Neural cell (in vitro differentiated cells): ENCODE results near the gene ESR2. TPM values are rescaled to one million over a fixed set of nuclear protein-coding genes. Genes with fewer than 3 reads are reported as not detected.

Source experiments
- H2AFZ ChIP-seq: fragments of 200-600, 300-800 bp; sonication (generic), shearing (Covaris generic); 2 replicates; pipeline ENCODE4 v1.6.0; 2014; ENCODE audit warnings: low read depth, mild to moderate bottlenecking, antibody characterized with exemption, low read length, moderate library complexity
- H3F3A ChIP-seq: fragments of 200-600 bp; shearing (Covaris generic); 2 replicates; pipeline ENCODE4 v1.6.1; 2016; ENCODE audit warnings: mild to moderate bottlenecking, moderate library complexity, mixed read lengths, antibody characterized with exemption, low read length; ENCODE audit not compliant: insufficient read depth, poor library complexity, severe bottlenecking
- H3K27ac ChIP-seq: fragments of 200-600, 300-800 bp; sonication (generic), shearing (Covaris generic); 2 replicates; pipeline ENCODE4 v1.5.1; 2014; ENCODE audit warnings: mild to moderate bottlenecking, low read length, moderate library complexity
- H3K27me3 ChIP-seq: fragments of 300-800, 200-600 bp; sonication (generic), shearing (Covaris generic); 2 replicates; pipeline ENCODE4 v1.6.0; 2014; ENCODE audit warnings: mild to moderate bottlenecking, low read depth, low read length, moderate library complexity; ENCODE audit not compliant: insufficient read depth
- H3K36me3 ChIP-seq: fragments of 300-800, 200-600 bp; sonication (generic), shearing (Covaris generic); 2 replicates; pipeline ENCODE4 v1.5.1; 2014; ENCODE audit warnings: mild to moderate bottlenecking, antibody characterized with exemption, low read length, moderate library complexity; ENCODE audit not compliant: insufficient read depth
- H3K4me2 ChIP-seq: fragments of 300-800, 200-600 bp; sonication (generic), shearing (Covaris generic); 2 replicates; pipeline ENCODE4 v1.6.0; 2014; ENCODE audit warnings: mild to moderate bottlenecking, low read length
- H3K4me3 ChIP-seq: fragments of 300-800, 200-600 bp; sonication (generic), shearing (Covaris generic); 2 replicates; pipeline ENCODE4 v1.5.1; 2014; ENCODE audit warnings: mild to moderate bottlenecking, low read length, moderate library complexity
- H3K79me2 ChIP-seq: fragments of 200-600 bp; shearing (Covaris generic); replicated peaks from 2 replicates; pipeline ENCODE4 v1.6.0; 2014; ENCODE audit warnings: mild to moderate bottlenecking, low read length, moderate library complexity; ENCODE audit not compliant: insufficient read depth
- H3K9ac ChIP-seq: fragments of 300-800, 200-600 bp; sonication (generic), shearing (Covaris generic); 2 replicates; pipeline ENCODE4 v1.6.1; 2016; ENCODE audit warnings: mild to moderate bottlenecking, low read length, mixed read lengths
- H3K9me2 ChIP-seq: fragments of 200-600 bp; shearing (Covaris generic); 2 replicates; pipeline ENCODE4 v1.6.1; 2016; ENCODE audit warnings: mild to moderate bottlenecking, low read length, mixed read lengths; ENCODE audit not compliant: insufficient read depth
- H3K9me3 ChIP-seq: fragments of 200-600, 300-800 bp; sonication (generic), shearing (Covaris generic); 2 replicates; pipeline ENCODE4 v1.6.1; 2016; ENCODE audit warnings: mild to moderate bottlenecking, mixed run types, low read length, moderate library complexity, mixed read lengths
- H4K20me1 ChIP-seq: fragments of 200-600 bp; shearing (Covaris generic); 2 replicates; pipeline ENCODE4 v1.6.1; 2016; ENCODE audit warnings: mild to moderate bottlenecking, mixed run types; ENCODE audit not compliant: insufficient read depth
- EP300 ChIP-seq: fragments of 450-650 bp; conservative IDR thresholded peaks from 2 replicates; pipeline ENCODE4 v1.6.1; 2014; ENCODE audit warnings: antibody characterized with exemption, mild to moderate bottlenecking, moderate library complexity; ENCODE audit not compliant: poor library complexity, severe bottlenecking
- EZH2 ChIP-seq: fragments of 200-600, 300-800 bp; shearing (Covaris generic), sonication (generic); IDR thresholded peaks from 2 replicates; pipeline ENCODE4 v1.6.1; 2014; ENCODE audit warnings: antibody characterized with exemption, low read length, borderline replicate concordance, mild to moderate bottlenecking; ENCODE audit not compliant: insufficient read depth, poor library complexity, severe bottlenecking
- MXI1 ChIP-seq: fragments of 450-650 bp; conservative IDR thresholded peaks from 2 replicates; pipeline ENCODE4 v1.6.1; 2014; ENCODE audit warnings: antibody characterized with exemption, mild to moderate bottlenecking; ENCODE audit not compliant: poor library complexity, severe bottlenecking
- POLR2AphosphoS5 ChIP-seq: IDR thresholded peaks from 2 replicates; pipeline ENCODE4 v1.6.1; 2012
- RAD21 ChIP-seq: fragments of 450-650 bp; conservative IDR thresholded peaks from 2 replicates; pipeline ENCODE4 v1.6.1; 2014; ENCODE audit warnings: antibody characterized with exemption, mild to moderate bottlenecking, moderate library complexity
- SMC3 ChIP-seq: fragments of 450-650 bp; conservative IDR thresholded peaks from 2 replicates; pipeline ENCODE4 v1.6.1; 2014; ENCODE audit warnings: antibody characterized with exemption, mild to moderate bottlenecking, moderate library complexity; ENCODE audit not compliant: poor library complexity
- TAF1 ChIP-seq: IDR thresholded peaks from 2 replicates; pipeline ENCODE4 v1.6.1; 2012; ENCODE audit warnings: low read depth
- polyA plus RNA-seq: library from polyadenylated mRNA; depleted of rRNA; stranded (reverse); fragments of >200 nt; gene quantifications from 2 replicates; pipeline ENCODE4 v1.2.3, GENCODE V29; 2014
- TF ChIP-seq, protein P1 (sequence below): fragments of 450-650 bp; IDR thresholded peaks from 2 replicates; pipeline ENCODE4 v1.5.1; 2014; ENCODE audit warnings: antibody characterized with exemption, mild to moderate bottlenecking, moderate library complexity; ENCODE audit not compliant: poor library complexity, severe bottlenecking
- TF ChIP-seq, protein P2 (sequence below): IDR thresholded peaks from 2 replicates; pipeline ENCODE4 v1.6.1; 2012; ENCODE audit warnings: borderline replicate concordance

Gene ESR2
- polyA plus RNA-seq, 1 donor from 2014 or later: 0.35 TPM

DNA sequence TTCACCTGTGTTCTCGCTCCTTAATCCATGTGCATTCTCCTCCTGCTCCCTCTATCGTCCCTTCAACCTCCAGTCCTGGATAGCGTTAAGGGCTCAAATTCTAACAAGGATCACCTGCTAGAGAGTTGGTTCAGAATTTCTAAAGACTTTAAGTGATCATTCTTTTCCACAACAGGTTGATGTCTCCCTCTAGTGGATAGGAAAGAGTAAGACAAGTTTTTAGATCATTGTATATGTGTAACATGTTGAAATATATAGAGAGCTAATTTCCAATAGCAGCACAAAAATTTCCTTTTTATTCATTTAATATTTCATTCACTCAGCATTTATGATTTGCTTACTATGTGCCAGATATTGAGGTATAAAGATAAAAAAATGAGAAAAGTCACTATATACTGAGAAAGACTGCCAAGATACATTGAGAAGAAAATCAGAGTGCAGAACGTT, 9.3 kb upstream of the ESR2 start:
- Histone ChIP-seq H3K27ac (no peak overlapping the region), H3F3A (no peaks in the 10 kb centered on the region), H3K9ac (no peak overlapping the region), H2AFZ (no peak overlapping the region), H3K79me2 (no peaks in the 10 kb centered on the region), H4K20me1 (no peaks in the 10 kb centered on the region), H3K9me3 (no peaks in the 10 kb centered on the region), H3K4me2 (no peak overlapping the region), H3K27me3 (no peaks in the 10 kb centered on the region), H3K9me2 (no peaks in the 10 kb centered on the region), H3K36me3 (no peaks in the 10 kb centered on the region), H3K4me3 (no peak overlapping the region)
- no peak for TF ChIP-seq EZH2
- TF ChIP-seq MXI1: no peak
- peak; percentile 91 for TF ChIP-seq RAD21
- peak; percentile 88 for TF ChIP-seq SMC3
- TF ChIP-seq, protein P1, sequence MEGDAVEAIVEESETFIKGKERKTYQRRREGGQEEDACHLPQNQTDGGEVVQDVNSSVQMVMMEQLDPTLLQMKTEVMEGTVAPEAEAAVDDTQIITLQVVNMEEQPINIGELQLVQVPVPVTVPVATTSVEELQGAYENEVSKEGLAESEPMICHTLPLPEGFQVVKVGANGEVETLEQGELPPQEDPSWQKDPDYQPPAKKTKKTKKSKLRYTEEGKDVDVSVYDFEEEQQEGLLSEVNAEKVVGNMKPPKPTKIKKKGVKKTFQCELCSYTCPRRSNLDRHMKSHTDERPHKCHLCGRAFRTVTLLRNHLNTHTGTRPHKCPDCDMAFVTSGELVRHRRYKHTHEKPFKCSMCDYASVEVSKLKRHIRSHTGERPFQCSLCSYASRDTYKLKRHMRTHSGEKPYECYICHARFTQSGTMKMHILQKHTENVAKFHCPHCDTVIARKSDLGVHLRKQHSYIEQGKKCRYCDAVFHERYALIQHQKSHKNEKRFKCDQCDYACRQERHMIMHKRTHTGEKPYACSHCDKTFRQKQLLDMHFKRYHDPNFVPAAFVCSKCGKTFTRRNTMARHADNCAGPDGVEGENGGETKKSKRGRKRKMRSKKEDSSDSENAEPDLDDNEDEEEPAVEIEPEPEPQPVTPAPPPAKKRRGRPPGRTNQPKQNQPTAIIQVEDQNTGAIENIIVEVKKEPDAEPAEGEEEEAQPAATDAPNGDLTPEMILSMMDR: peak; percentile 87

DNA sequence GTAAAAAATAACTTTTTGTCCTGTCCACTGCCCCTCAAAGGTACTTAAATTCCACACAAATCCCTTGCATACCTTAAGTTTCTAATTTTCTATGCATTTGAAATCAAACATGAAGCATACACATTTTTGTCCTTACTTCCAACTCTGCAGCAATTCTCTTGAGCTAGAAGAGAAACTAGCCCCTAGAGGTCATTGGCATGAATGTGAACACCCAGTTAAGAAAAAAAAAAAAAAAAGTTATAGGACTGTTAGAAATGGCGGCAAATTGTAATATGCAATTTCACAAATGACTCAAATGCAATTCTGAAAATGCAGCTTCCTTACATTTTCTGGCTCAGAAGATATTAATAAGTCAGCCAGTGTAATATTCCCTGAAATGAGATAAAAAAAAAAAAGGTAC, 4.6 kb upstream of the ESR2 start:
- no peak overlapping the region for H3K27ac ChIP-seq
- H3K4me2 ChIP-seq: no peak overlapping the region
- TF ChIP-seq, protein P1: no peak
- TF ChIP-seq MXI1: no peak
- no peak for TF ChIP-seq RAD21
- TF ChIP-seq, protein P2, sequence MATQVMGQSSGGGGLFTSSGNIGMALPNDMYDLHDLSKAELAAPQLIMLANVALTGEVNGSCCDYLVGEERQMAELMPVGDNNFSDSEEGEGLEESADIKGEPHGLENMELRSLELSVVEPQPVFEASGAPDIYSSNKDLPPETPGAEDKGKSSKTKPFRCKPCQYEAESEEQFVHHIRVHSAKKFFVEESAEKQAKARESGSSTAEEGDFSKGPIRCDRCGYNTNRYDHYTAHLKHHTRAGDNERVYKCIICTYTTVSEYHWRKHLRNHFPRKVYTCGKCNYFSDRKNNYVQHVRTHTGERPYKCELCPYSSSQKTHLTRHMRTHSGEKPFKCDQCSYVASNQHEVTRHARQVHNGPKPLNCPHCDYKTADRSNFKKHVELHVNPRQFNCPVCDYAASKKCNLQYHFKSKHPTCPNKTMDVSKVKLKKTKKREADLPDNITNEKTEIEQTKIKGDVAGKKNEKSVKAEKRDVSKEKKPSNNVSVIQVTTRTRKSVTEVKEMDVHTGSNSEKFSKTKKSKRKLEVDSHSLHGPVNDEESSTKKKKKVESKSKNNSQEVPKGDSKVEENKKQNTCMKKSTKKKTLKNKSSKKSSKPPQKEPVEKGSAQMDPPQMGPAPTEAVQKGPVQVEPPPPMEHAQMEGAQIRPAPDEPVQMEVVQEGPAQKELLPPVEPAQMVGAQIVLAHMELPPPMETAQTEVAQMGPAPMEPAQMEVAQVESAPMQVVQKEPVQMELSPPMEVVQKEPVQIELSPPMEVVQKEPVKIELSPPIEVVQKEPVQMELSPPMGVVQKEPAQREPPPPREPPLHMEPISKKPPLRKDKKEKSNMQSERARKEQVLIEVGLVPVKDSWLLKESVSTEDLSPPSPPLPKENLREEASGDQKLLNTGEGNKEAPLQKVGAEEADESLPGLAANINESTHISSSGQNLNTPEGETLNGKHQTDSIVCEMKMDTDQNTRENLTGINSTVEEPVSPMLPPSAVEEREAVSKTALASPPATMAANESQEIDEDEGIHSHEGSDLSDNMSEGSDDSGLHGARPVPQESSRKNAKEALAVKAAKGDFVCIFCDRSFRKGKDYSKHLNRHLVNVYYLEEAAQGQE: no peak
- no peak for TF ChIP-seq EZH2
- TF ChIP-seq POLR2AphosphoS5: no peak
- TF ChIP-seq SMC3: no peak
- no peak for TF ChIP-seq TAF1
- TF ChIP-seq EP300: no peak
- no peaks in the 10 kb centered on the region for H3K79me2 ChIP-seq
- no peak overlapping the region for H3K9ac ChIP-seq
- no peak overlapping the region for H2AFZ ChIP-seq
- H3K9me2 ChIP-seq: no peaks in the 10 kb centered on the region
- no peak overlapping the region for H3K4me3 ChIP-seq
- H3K9me3 ChIP-seq: no peaks in the 10 kb centered on the region
- H4K20me1 ChIP-seq: no peaks in the 10 kb centered on the region
- H3K36me3 ChIP-seq: no peaks in the 10 kb centered on the region
- H3F3A ChIP-seq: no peaks in the 10 kb centered on the region
- H3K27me3 ChIP-seq: peaks cover 21% of the 10 kb centered on the region
